ENCODE data around the gene STAP2.

STAP2 gene

GRCh38 chr19:4373013-4373367 is 34.4 kb upstream of the STAP2 start:
- no peak overlapping the region for H3K4me3 ChIP-seq (ENCODE audit: low read depth, low read length)
- TF ChIP-seq CTCF (IDR thresholded peaks at IDR 0.05; ENCODE audit: low read depth, low read length) = no peak

- no peak for TF ChIP-seq CTCF (IDR thresholded peaks at IDR 0.05; ENCODE audit: low read depth, low read length)
- no peak overlapping the region for H3K4me3 ChIP-seq (ENCODE audit: low read depth, low read length)
Measured at GRCh38 chr19:4372165-4373012, 33.8 kb upstream of the STAP2 start.

- no peak overlapping the region for H3K4me3 ChIP-seq (ENCODE audit: low read depth, low read length)
- no peak for TF ChIP-seq CTCF (IDR thresholded peaks at IDR 0.05; ENCODE audit: low read depth, low read length)
Measured at GRCh38 chr19:4371247-4372164, 32.9 kb upstream of the STAP2 start.

GRCh38 chr19:4370418-4371041 is 31.9 kb upstream of the STAP2 start:
- TF ChIP-seq CTCF (IDR thresholded peaks at IDR 0.05; ENCODE audit: low read depth, low read length) = no peak
- no peak overlapping the region for H3K4me3 ChIP-seq (ENCODE audit: low read depth, low read length)

GRCh38 chr19:4369888-4370260 is 31.2 kb upstream of the STAP2 start:
- no peak for TF ChIP-seq CTCF (IDR thresholded peaks at IDR 0.05; ENCODE audit: low read depth, low read length)
- no peak overlapping the region for H3K4me3 ChIP-seq (ENCODE audit: low read depth, low read length)

- no peak for TF ChIP-seq CTCF (IDR thresholded peaks at IDR 0.05; ENCODE audit: low read depth, low read length)
- no peak overlapping the region for H3K4me3 ChIP-seq (ENCODE audit: low read depth, low read length)
Measured at GRCh38 chr19:4369109-4369887, 30.7 kb upstream of the STAP2 start.

Measured in WI38 (cell line).